Measurements from ENCODE around the gene IL17RD.
A peak's percentile ranks its signal among the peaks of the same experiment; 100 is the strongest.

Gene IL17RD

GRCh38 chr3:57164657-57165573 lies at the start of gene IL17RD:
IL17RD (minus strand) TSS chr3:57165353; CDS start chr3:57165286, 67 bp downstream.
- peak in 1 of 2 donors; percentile 20 for DNase-seq (ENCODE audit: low read depth in 1 of 2, low spot score in 1 of 2)

GRCh38 chr3:57206423-57206822 lies 41.3 kb upstream of the IL17RD start:
- no peak for DNase-seq (ENCODE audit: low read depth in 1 of 2, low spot score in 1 of 2)

GRCh38 chr3:57199895-57200297 lies 34.7 kb upstream of the IL17RD start, which contains the start of gene HESX1:
HESX1 (minus strand) TSS chr3:57199978; CDS start chr3:57199918, 60 bp downstream.
- no peak for DNase-seq (ENCODE audit: low read depth in 1 of 2, low spot score in 1 of 2)

- DNase-seq (ENCODE audit: low read depth in 1 of 2, low spot score in 1 of 2): no peak
Measured at GRCh38 chr3:57194641-57195040, 29.5 kb upstream of the IL17RD start.

GRCh38 chr3:57192028-57192427 lies 26.9 kb upstream of the IL17RD start:
- no peak for DNase-seq (ENCODE audit: low read depth in 1 of 2, low spot score in 1 of 2)

GRCh38 chr3:57184526-57184925 lies 19.4 kb upstream of the IL17RD start:
- no peak for DNase-seq (ENCODE audit: low read depth in 1 of 2, low spot score in 1 of 2)

GRCh38 chr3:57179580-57180410 lies 14.6 kb upstream of the IL17RD start:
- no peak for DNase-seq (ENCODE audit: low read depth in 1 of 2, low spot score in 1 of 2)

- no peak for DNase-seq (ENCODE audit: low read depth in 1 of 2, low spot score in 1 of 2)
Measured at GRCh38 chr3:57176045-57176444, 10.9 kb upstream of the IL17RD start.

- DNase-seq (ENCODE audit: low read depth in 1 of 2, low spot score in 1 of 2): no peak
Measured at GRCh38 chr3:57173687-57174086, 8.5 kb upstream of the IL17RD start.

- no peak for DNase-seq (ENCODE audit: low read depth in 1 of 2, low spot score in 1 of 2)
Measured at GRCh38 chr3:57170946-57171345, 5.8 kb upstream of the IL17RD start.

GRCh38 chr3:57169872-57170623 lies 4.9 kb upstream of the IL17RD start:
- peak; percentile 27 to 28 for DNase-seq (ENCODE audit: low read depth in 1 of 2, low spot score in 1 of 2)

GRCh38 chr3:57169108-57169507 lies 4.0 kb upstream of the IL17RD start:
- no peak for DNase-seq (ENCODE audit: low read depth in 1 of 2, low spot score in 1 of 2)

- no peak for DNase-seq (ENCODE audit: low read depth in 1 of 2, low spot score in 1 of 2)
Measured at GRCh38 chr3:57168151-57168550, 3.0 kb upstream of the IL17RD start.

- DNase-seq (ENCODE audit: low read depth in 1 of 2, low spot score in 1 of 2): no peak
Measured at GRCh38 chr3:57166660-57167059, 1.5 kb upstream of the IL17RD start.

GRCh38 chr3:57165641-57166040 lies 488 bp upstream of the IL17RD start:
- no peak for DNase-seq (ENCODE audit: low read depth in 1 of 2, low spot score in 1 of 2)

GRCh38 chr3:57164217-57164656 lies 916 bp downstream of the IL17RD start:
- DNase-seq (ENCODE audit: low read depth in 1 of 2, low spot score in 1 of 2): no peak

- no peak for DNase-seq (ENCODE audit: low read depth in 1 of 2, low spot score in 1 of 2)
Measured at GRCh38 chr3:57163751-57164150, 1.4 kb downstream of the IL17RD start.

GRCh38 chr3:57161915-57162314 lies 3.2 kb downstream of the IL17RD start:
- no peak for DNase-seq (ENCODE audit: low read depth in 1 of 2, low spot score in 1 of 2)

GRCh38 chr3:57160765-57161538 lies 4.2 kb downstream of the IL17RD start:
- no peak for DNase-seq (ENCODE audit: low read depth in 1 of 2, low spot score in 1 of 2)

GRCh38 chr3:57160076-57160764 lies 4.9 kb downstream of the IL17RD start:
- no peak for DNase-seq (ENCODE audit: low read depth in 1 of 2, low spot score in 1 of 2)
